ENCODE data around the gene PPIA. TPM values are rescaled to one million over a fixed set of nuclear protein-coding genes. Genes with fewer than 3 reads are reported as not detected.
"Not testable (repeated sequence)": the region's sequence is repeated elsewhere in the genome, so short reads cannot be mapped to it uniquely, and the experiment has no call there.

PPIA gene
- total RNA-seq, 1 donor from 2014 or later: 1,502 TPM

GRCh38 chr7:44764081-44764480, 32.4 kb upstream of the PPIA start:
- DNase-seq (ENCODE audit: low read depth in 2 of 2): no peak

GRCh38 chr7:44764665-44765578, 31.6 kb upstream of the PPIA start:
- DNase-seq (ENCODE audit: low read depth in 2 of 2): peak in 1 of 2 donors; percentile 69

GRCh38 chr7:44765579-44766415, 30.7 kb upstream of the PPIA start:
- DNase-seq (ENCODE audit: low read depth in 2 of 2): no peak

- no peak for DNase-seq (ENCODE audit: low read depth in 2 of 2)
These were observed 30.1 kb upstream of the PPIA start for GRCh38 chr7:44766416-44766801.

- no peak for DNase-seq (ENCODE audit: low read depth in 2 of 2)
These were observed 29.2 kb upstream of the PPIA start for GRCh38 chr7:44767134-44767911.

- DNase-seq (ENCODE audit: low read depth in 2 of 2): peak in 1 of 2 donors; percentile 44
These were observed 28.4 kb upstream of the PPIA start for GRCh38 chr7:44767912-44768627.

- no peak for DNase-seq (ENCODE audit: low read depth in 2 of 2)
These were observed 27.7 kb upstream of the PPIA start for GRCh38 chr7:44768628-44769371.

- DNase-seq (ENCODE audit: low read depth in 2 of 2): no peak
These were observed 27.1 kb upstream of the PPIA start for GRCh38 chr7:44769376-44769775.

GRCh38 chr7:44769776-44770294, 26.6 kb upstream of the PPIA start:
- peak; percentile 44 to 64 for DNase-seq (ENCODE audit: low read depth in 2 of 2)

- DNase-seq (ENCODE audit: low read depth in 2 of 2): no peak
These were observed 25.1 kb upstream of the PPIA start for GRCh38 chr7:44771358-44771757.

GRCh38 chr7:44772440-44772839, 24.0 kb upstream of the PPIA start:
- no peak for DNase-seq (ENCODE audit: low read depth in 2 of 2)

GRCh38 chr7:44772867-44773266, 23.6 kb upstream of the PPIA start:
- no peak for DNase-seq (ENCODE audit: low read depth in 2 of 2)

GRCh38 chr7:44774486-44774885, 22.0 kb upstream of the PPIA start:
- not testable (repeated sequence) for DNase-seq (ENCODE audit: low read depth in 2 of 2)

GRCh38 chr7:44775383-44776107, 20.9 kb upstream of the PPIA start:
- DNase-seq (ENCODE audit: low read depth in 2 of 2): no peak

- no peak for DNase-seq (ENCODE audit: low read depth in 2 of 2)
These were observed 20.3 kb upstream of the PPIA start for GRCh38 chr7:44776211-44776610.

- DNase-seq (ENCODE audit: low read depth in 2 of 2): no peak
These were observed 14.0 kb upstream of the PPIA start for GRCh38 chr7:44782460-44782859.

- DNase-seq (ENCODE audit: low read depth in 2 of 2): no peak
These were observed 13.1 kb upstream of the PPIA start for GRCh38 chr7:44783407-44783806.

GRCh38 chr7:44784364-44784763, 12.1 kb upstream of the PPIA start:
- DNase-seq (ENCODE audit: low read depth in 2 of 2): no peak

GRCh38 chr7:44785218-44785617, 11.3 kb upstream of the PPIA start:
- DNase-seq (ENCODE audit: low read depth in 2 of 2): not testable (repeated sequence)
